ENCODE data around the gene ZNF789.

The ZNF789 gene

DNA sequence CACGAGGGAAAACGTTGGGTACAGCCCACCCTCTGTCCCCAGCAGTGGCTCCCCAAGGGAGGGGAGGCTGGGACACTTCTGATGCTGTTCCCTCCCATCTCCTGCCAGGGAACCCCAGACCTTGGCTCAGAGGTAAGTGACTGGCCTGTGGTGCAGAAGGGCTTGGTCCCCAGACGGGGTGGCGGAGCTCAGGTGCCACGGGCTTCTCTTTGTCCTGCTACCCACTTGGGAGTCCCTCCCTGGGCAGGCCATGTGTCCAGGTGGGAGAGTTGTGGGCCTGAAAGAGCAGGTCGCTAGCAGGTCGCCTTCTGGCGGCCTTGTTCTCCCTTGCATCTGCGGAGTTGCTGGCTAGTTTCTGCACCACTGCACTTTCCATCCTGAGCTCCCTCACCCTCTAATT, 16.8 kb upstream of the ZNF789 start:
- Histone ChIP-seq H3K36me3 (peaks cover 98% of the 10 kb centered on the region), H3K9me3 (ENCODE audit: severe bottlenecking) (no peaks in the 10 kb centered on the region), H3K27ac (no peak overlapping the region), H3K27me3 (ENCODE audit: insufficient read depth, low read depth, severe bottlenecking) (no peaks in the 10 kb centered on the region), H3K4me3 (ENCODE audit: low read depth, low read length) (no peak overlapping the region)
- TF ChIP-seq, protein P1, sequence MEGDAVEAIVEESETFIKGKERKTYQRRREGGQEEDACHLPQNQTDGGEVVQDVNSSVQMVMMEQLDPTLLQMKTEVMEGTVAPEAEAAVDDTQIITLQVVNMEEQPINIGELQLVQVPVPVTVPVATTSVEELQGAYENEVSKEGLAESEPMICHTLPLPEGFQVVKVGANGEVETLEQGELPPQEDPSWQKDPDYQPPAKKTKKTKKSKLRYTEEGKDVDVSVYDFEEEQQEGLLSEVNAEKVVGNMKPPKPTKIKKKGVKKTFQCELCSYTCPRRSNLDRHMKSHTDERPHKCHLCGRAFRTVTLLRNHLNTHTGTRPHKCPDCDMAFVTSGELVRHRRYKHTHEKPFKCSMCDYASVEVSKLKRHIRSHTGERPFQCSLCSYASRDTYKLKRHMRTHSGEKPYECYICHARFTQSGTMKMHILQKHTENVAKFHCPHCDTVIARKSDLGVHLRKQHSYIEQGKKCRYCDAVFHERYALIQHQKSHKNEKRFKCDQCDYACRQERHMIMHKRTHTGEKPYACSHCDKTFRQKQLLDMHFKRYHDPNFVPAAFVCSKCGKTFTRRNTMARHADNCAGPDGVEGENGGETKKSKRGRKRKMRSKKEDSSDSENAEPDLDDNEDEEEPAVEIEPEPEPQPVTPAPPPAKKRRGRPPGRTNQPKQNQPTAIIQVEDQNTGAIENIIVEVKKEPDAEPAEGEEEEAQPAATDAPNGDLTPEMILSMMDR (IDR thresholded peaks at IDR 0.05; ENCODE audit: low read depth, low read length) = no peak
- DNase-seq = no peak

DNA sequence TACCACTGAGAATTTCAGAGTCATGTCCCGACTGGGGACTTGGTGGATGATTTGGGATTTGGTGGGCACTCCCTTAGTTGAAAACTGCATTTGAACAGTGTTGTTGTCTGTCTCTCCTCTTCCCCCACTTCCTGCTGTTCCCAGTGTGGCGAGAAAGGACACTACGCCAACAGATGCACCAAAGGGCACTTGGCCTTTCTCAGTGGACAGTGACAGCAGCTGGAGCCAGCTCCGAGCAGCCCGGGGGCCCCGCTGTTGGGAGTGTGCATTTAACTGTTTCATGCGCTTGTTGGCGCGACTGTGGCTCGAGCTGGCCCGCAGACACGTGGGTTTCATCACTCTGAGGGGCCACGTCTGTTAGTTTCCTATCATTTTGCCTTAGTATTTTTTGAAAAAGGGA, 16.4 kb upstream of the ZNF789 start:
- Histone ChIP-seq H3K36me3 (peaks cover 96% of the 10 kb centered on the region), H3K9me3 (ENCODE audit: severe bottlenecking) (no peaks in the 10 kb centered on the region)

GRCh38 chr7:99457050-99457649, 15.5 kb upstream of the ZNF789 start:
- no peak for DNase-seq
- Histone ChIP-seq H3K27me3 (ENCODE audit: insufficient read depth, low read depth, severe bottlenecking) (no peaks in the 10 kb centered on the region), H3K27ac (no peak overlapping the region), H3K4me3 (ENCODE audit: low read depth, low read length) (no peak overlapping the region), H3K36me3 (peaks cover 93% of the 10 kb centered on the region), H3K9me3 (ENCODE audit: severe bottlenecking) (no peaks in the 10 kb centered on the region)
- TF ChIP-seq, protein P1 (IDR thresholded peaks at IDR 0.05; ENCODE audit: low read depth, low read length) = no peak

More for the DNA sequence above, 16.4 kb upstream of the ZNF789 start:
- no peak for DNase-seq
- H3K27ac ChIP-seq = no peak overlapping the region
- H3K4me3 ChIP-seq (ENCODE audit: low read depth, low read length) = no peak overlapping the region
- TF ChIP-seq, protein P1 (IDR thresholded peaks at IDR 0.05; ENCODE audit: low read depth, low read length) = no peak
- H3K27me3 ChIP-seq (ENCODE audit: insufficient read depth, low read depth, severe bottlenecking) = no peaks in the 10 kb centered on the region

- no peak overlapping the region for H3K4me3 ChIP-seq (ENCODE audit: low read depth, low read length)
- DNase-seq = no peak
- H3K36me3 ChIP-seq = peaks cover 92% of the 10 kb centered on the region
- H3K27me3 ChIP-seq (ENCODE audit: insufficient read depth, low read depth, severe bottlenecking) = no peaks in the 10 kb centered on the region
- H3K9me3 ChIP-seq (ENCODE audit: severe bottlenecking) = no peaks in the 10 kb centered on the region
- TF ChIP-seq, protein P1 (IDR thresholded peaks at IDR 0.05; ENCODE audit: low read depth, low read length) = no peak
- H3K27ac ChIP-seq = no peak overlapping the region
These were observed 14.8 kb upstream of the ZNF789 start for GRCh38 chr7:99457650-99458493.

DNA sequence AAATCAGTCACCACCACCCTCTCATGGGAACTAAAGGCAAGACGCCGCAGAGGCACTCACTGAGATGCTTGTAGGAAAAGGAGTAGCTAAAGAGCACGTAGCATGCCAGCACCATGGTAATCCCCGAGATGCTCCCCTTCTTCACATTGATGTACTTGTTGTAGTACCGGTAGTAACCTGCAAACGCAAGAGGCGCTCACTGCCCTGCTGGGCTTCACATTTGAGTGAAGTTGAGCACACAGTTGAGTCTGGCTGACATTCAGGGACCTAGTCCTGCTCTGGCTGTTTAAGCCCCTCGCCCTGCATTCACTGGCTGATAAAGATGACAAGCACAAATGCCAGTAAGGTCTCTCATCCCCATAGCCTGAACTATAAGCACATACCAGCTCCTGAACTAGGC, 13.6 kb upstream of the ZNF789 start:
- Histone ChIP-seq H3K4me3 (ENCODE audit: low read depth, low read length) (no peak overlapping the region), H3K36me3 (peaks cover 91% of the 10 kb centered on the region), H3K9me3 (ENCODE audit: severe bottlenecking) (no peaks in the 10 kb centered on the region), H3K27me3 (ENCODE audit: insufficient read depth, low read depth, severe bottlenecking) (no peaks in the 10 kb centered on the region), H3K27ac (no peak overlapping the region)
- TF ChIP-seq, protein P1 (IDR thresholded peaks at IDR 0.05; ENCODE audit: low read depth, low read length) = peak; percentile 64
- peak; percentile 46 for DNase-seq
